Lower lobe of right lung (tissue), 2 donors: ENCODE data around the gene EVX2. TPM values are rescaled to one million over a fixed set of nuclear protein-coding genes. Genes with fewer than 3 reads are reported as not detected.
A peak's percentile ranks its signal among the peaks of the same experiment; 100 is the strongest.

Experiments used
- ATAC-seq, 2 donors: fragments of 200-7000 bp; cut with Tn5 transposase; one replicate each; pipeline ENCODE4 v1.9.1; 2020 to 2022; ENCODE audit warnings: mild to moderate bottlenecking in 2 of 2, moderate library complexity in 2 of 2
- DNase-seq: peaks from one replicate; pipeline ENCODE4 v3.0.0-alpha.2; 2020
- H3K27ac ChIP-seq: fragments of 200-600 bp; one replicate; pipeline ENCODE4 v1.8.0; 2022
- H3K27me3 ChIP-seq: fragments of 200-600 bp; one replicate; pipeline ENCODE4 v1.8.0; 2022; ENCODE audit warnings: low read depth
- H3K36me3 ChIP-seq: fragments of 200-600 bp; one replicate; pipeline ENCODE4 v1.8.0; 2022; ENCODE audit warnings: mild to moderate bottlenecking
- H3K4me1 ChIP-seq: fragments of 200-600 bp; one replicate; pipeline ENCODE4 v1.8.0; 2022
- H3K4me3 ChIP-seq: fragments of 200-600 bp; one replicate; pipeline ENCODE4 v1.8.0; 2022; ENCODE audit warnings: mild to moderate bottlenecking
- H3K9me3 ChIP-seq: fragments of 200-600 bp; one replicate; pipeline ENCODE4 v1.8.0; 2022
- CTCF ChIP-seq: fragments of 200-600 bp; IDR thresholded peaks from one replicate; pipeline ENCODE4 v1.8.0; 2022; ENCODE audit warnings: antibody characterized with exemption, mild to moderate bottlenecking
- intact Hi-C: fragments of 100-400 bp; cut with DNase I; formaldehyde crosslinking; loops from one replicate; pipeline ENCODE4 v1.11.0; 2022
- total RNA-seq: library from RNA; stranded (reverse); fragmentation: NEBNext Ultra II Directional; extraction: Animal tissue kit (Norgen Biotek cat#: 25700); gene quantifications from one replicate; pipeline ENCODE4 v1.2.1, GENCODE V29; 2021
- donor health status: DM: no; HTN: yes; CAD: no; lungs with severe emphysema.

The EVX2 gene
- total RNA-seq, 1 donor from 2014 or later = not detected

GRCh38 chr2:176130147-176130956 lies 46.6 kb upstream of the EVX2 start:
- DNase-seq (no peak), ATAC-seq (peak; percentile 32 to 50)
- intact Hi-C loops = loop anchor here (10.0 kb wide), 1 partner anchor 424 kb away; no protein-coding TSS in a partner anchor
- Histone ChIP-seq H3K27me3 (peaks cover 96% of the 10 kb centered on the region), H3K27ac (no peak overlapping the region), H3K9me3 (no peaks in the 10 kb centered on the region), H3K4me1 (peaks cover 24% of the 10 kb centered on the region), H3K4me3 (peak overlapping the region; percentile 38), H3K36me3 (no peaks in the 10 kb centered on the region)
- no peak for TF ChIP-seq CTCF

- Histone ChIP-seq H3K36me3 (no peaks in the 10 kb centered on the region), H3K4me1 (peaks cover 24% of the 10 kb centered on the region), H3K4me3 (peak overlapping the region; percentile 21), H3K27ac (no peak overlapping the region), H3K27me3 (peaks cover 96% of the 10 kb centered on the region), H3K9me3 (no peaks in the 10 kb centered on the region)
- ATAC-seq (peak in 1 of 2 donors; percentile 29), DNase-seq (no peak)
- intact Hi-C loops = loop anchor here (5.0 to 10.0 kb wide), 3 partner anchors 425 to 523 kb away; no protein-coding TSS in a partner anchor
- TF ChIP-seq CTCF = no peak
Measured at GRCh38 chr2:176129813-176130146, 46.0 kb upstream of the EVX2 start.

GRCh38 chr2:176128982-176129796 lies 45.4 kb upstream of the EVX2 start, which contains the start of gene HOXD8:
HOXD8 (plus strand) TSS chr2:176129705; CDS start chr2:176130367, 662 bp downstream.
- Histone ChIP-seq H3K4me3 (peak within 1 kb of the TSS; percentile 38), H3K9me3 (no peaks in the 10 kb centered on the region), H3K27ac (no peak within 1 kb of the TSS), H3K27me3 (peaks cover 96% of the 10 kb centered on the region), H3K36me3 (no peaks in the 10 kb centered on the region), H3K4me1 (peaks cover 24% of the 10 kb centered on the region)
- intact Hi-C loops = loop anchor here (5.0 kb wide), 2 partner anchors 508 to 523 kb away; no protein-coding TSS in a partner anchor
- DNase-seq (no peak), ATAC-seq (peak; percentile 28 to 34)
- no peak for TF ChIP-seq CTCF

GRCh38 chr2:176128172-176128981 lies 44.6 kb upstream of the EVX2 start:
- no peak for ATAC-seq
- intact Hi-C loops = loop anchor here (5.0 kb wide), 2 partner anchors 509 to 524 kb away; no protein-coding TSS in a partner anchor
- Histone ChIP-seq H3K27me3 (peaks cover 96% of the 10 kb centered on the region), H3K4me3 (no peak overlapping the region), H3K36me3 (no peaks in the 10 kb centered on the region), H3K9me3 (no peaks in the 10 kb centered on the region), H3K27ac (no peak overlapping the region), H3K4me1 (peaks cover 24% of the 10 kb centered on the region)
- TF ChIP-seq CTCF = no peak
- no peak for DNase-seq

- TF ChIP-seq CTCF = no peak
- intact Hi-C loops = loop anchor here (5.0 kb wide), 2 partner anchors 510 to 525 kb away; no protein-coding TSS in a partner anchor
- DNase-seq (no peak), ATAC-seq (no peak)
- Histone ChIP-seq H3K27me3 (peaks cover 96% of the 10 kb centered on the region), H3K27ac (no peak overlapping the region), H3K4me3 (no peak overlapping the region), H3K9me3 (no peaks in the 10 kb centered on the region), H3K36me3 (no peaks in the 10 kb centered on the region), H3K4me1 (peaks cover 29% of the 10 kb centered on the region)
Measured at GRCh38 chr2:176127774-176128072, 44.0 kb upstream of the EVX2 start.
